ENCODE results near the gene LTN1. TPM values are rescaled to one million over a fixed set of nuclear protein-coding genes. Genes with fewer than 3 reads are reported as not detected.
A peak's percentile ranks its signal among the peaks of the same experiment; 100 is the strongest.

Gene LTN1
- total RNA-seq, 1 experiment from 2014 or later: 15.4 TPM

DNA sequence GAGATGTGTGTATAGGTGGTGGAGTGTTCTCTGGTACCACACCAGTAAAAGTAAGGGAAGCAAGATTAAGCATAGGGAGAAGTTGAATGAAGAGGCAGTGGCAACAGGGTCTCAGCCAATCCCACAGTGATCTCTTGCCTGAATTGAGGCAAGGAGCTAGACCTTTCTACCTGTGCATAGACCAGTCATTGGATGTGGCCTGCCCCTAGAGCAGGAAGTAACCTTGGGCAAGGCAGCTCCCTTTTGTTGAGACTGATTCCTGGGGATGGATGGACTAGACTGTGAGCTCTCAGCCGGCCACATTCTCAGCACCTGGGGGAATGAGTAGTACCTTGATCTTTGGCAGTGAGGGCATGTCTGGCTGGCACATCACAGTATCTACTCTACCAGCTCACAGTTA is 38.2 kb upstream of the LTN1 start:
- TF ChIP-seq, protein P1, sequence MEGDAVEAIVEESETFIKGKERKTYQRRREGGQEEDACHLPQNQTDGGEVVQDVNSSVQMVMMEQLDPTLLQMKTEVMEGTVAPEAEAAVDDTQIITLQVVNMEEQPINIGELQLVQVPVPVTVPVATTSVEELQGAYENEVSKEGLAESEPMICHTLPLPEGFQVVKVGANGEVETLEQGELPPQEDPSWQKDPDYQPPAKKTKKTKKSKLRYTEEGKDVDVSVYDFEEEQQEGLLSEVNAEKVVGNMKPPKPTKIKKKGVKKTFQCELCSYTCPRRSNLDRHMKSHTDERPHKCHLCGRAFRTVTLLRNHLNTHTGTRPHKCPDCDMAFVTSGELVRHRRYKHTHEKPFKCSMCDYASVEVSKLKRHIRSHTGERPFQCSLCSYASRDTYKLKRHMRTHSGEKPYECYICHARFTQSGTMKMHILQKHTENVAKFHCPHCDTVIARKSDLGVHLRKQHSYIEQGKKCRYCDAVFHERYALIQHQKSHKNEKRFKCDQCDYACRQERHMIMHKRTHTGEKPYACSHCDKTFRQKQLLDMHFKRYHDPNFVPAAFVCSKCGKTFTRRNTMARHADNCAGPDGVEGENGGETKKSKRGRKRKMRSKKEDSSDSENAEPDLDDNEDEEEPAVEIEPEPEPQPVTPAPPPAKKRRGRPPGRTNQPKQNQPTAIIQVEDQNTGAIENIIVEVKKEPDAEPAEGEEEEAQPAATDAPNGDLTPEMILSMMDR (IDR thresholded peaks at IDR 0.05; ENCODE audit: unreplicated experiment): no peak
- no peak overlapping the region for H3K4me3 Mint-ChIP-seq (ENCODE audit: low read depth, unreplicated experiment)
- no peak overlapping the region for H3K27ac Mint-ChIP-seq (ENCODE audit: unreplicated experiment)
- intact Hi-C loops (cut with micrococcal nuclease; ENCODE audit: unreplicated experiment): no loop called here
- H3K4me1 Mint-ChIP-seq (ENCODE audit: low read depth, unreplicated experiment): peaks cover 3% of the 10 kb centered on the region
- BruUV-seq (replicated peaks): no TSS peak
- CTCF ChIA-PET: no interaction called here
- no peaks in the 10 kb centered on the region for H3K9me3 Mint-ChIP-seq (ENCODE audit: low read depth, unreplicated experiment)
- DNase-seq: no peak
- H3K36me3 Mint-ChIP-seq (ENCODE audit: insufficient read depth, unreplicated experiment): peaks cover 12% of the 10 kb centered on the region
- no peaks in the 10 kb centered on the region for H3K27me3 Mint-ChIP-seq (ENCODE audit: unreplicated experiment)

DNA sequence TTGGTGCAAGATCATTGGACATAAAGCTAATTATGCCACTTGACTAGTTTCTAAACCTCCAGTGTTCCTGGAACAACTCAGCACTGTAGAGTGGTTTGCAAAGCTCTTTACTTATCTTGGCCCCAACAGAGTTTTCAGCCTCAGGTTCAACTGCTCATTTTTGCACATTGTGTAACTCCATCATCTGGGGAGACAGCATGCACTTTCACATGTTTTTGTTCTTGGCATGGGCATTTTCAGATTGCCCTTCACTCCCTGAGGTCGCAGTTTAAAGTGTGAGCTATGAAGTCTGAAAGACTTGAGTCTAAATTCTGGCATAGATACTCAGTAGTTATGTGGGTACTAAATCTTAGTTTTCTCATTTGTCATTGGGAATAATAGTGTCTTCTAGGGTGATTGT is 36.8 kb upstream of the LTN1 start:
- no peaks in the 10 kb centered on the region for H3K27me3 Mint-ChIP-seq (ENCODE audit: unreplicated experiment)
- TF ChIP-seq, protein P1 (IDR thresholded peaks at IDR 0.05; ENCODE audit: unreplicated experiment): no peak
- intact Hi-C loops (cut with micrococcal nuclease; ENCODE audit: unreplicated experiment): loop anchor here (5.0 kb wide), 1 partner anchor 43 kb away; the partner anchor contains the start of gene CCT8
- CTCF ChIA-PET: no interaction called here
- no peak overlapping the region for H3K27ac Mint-ChIP-seq (ENCODE audit: unreplicated experiment)
- H3K4me3 Mint-ChIP-seq (ENCODE audit: low read depth, unreplicated experiment): no peak overlapping the region
- peaks cover 9% of the 10 kb centered on the region for H3K4me1 Mint-ChIP-seq (ENCODE audit: low read depth, unreplicated experiment)
- DNase-seq: no peak
- no TSS peak for BruUV-seq (replicated peaks)
- H3K9me3 Mint-ChIP-seq (ENCODE audit: low read depth, unreplicated experiment): no peaks in the 10 kb centered on the region
- H3K36me3 Mint-ChIP-seq (ENCODE audit: insufficient read depth, unreplicated experiment): peaks cover 25% of the 10 kb centered on the region

DNA sequence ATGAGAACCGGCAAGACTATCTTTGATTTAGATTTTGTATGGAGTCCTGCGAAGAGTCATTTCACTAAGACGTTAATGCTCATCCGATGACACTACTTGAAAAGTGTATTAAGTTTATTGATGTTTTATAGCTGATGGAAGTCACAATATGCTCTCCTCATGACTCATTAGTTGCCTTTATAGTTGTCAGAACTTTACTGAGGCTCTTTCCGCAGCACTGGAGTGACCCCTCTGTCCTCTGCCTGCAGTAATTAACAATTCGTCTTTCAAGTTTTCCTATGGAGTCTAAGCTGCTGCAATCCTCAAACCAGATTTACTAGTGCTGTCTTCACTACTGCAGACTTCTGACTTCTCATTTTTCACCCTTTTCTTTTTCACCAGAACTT is 32.6 kb upstream of the LTN1 start:
- TF ChIP-seq, protein P1 (IDR thresholded peaks at IDR 0.05; ENCODE audit: unreplicated experiment): no peak
- Mint-ChIP-seq H3K27me3 (ENCODE audit: unreplicated experiment) (no peaks in the 10 kb centered on the region), H3K4me3 (ENCODE audit: low read depth, unreplicated experiment) (peak overlapping the region; percentile 91), H3K27ac (ENCODE audit: unreplicated experiment) (peak overlapping the region; percentile 98), H3K4me1 (ENCODE audit: low read depth, unreplicated experiment) (peaks cover 9% of the 10 kb centered on the region), H3K36me3 (ENCODE audit: insufficient read depth, unreplicated experiment) (peaks cover 28% of the 10 kb centered on the region), H3K9me3 (ENCODE audit: low read depth, unreplicated experiment) (no peaks in the 10 kb centered on the region)
- intact Hi-C loops (cut with micrococcal nuclease; ENCODE audit: unreplicated experiment): loop anchor here (5.0 kb wide), 1 partner anchor 47 kb away; the partner anchor contains the start of gene CCT8
- DNase-seq: no peak
- CTCF ChIA-PET: interaction anchor here (1.3 kb wide), 1 partner anchor 33 kb away, joined by 3 read pairs; the partner anchor contains the start of gene LTN1
- TSS peak; percentile 45 for BruUV-seq (replicated peaks)

DNA sequence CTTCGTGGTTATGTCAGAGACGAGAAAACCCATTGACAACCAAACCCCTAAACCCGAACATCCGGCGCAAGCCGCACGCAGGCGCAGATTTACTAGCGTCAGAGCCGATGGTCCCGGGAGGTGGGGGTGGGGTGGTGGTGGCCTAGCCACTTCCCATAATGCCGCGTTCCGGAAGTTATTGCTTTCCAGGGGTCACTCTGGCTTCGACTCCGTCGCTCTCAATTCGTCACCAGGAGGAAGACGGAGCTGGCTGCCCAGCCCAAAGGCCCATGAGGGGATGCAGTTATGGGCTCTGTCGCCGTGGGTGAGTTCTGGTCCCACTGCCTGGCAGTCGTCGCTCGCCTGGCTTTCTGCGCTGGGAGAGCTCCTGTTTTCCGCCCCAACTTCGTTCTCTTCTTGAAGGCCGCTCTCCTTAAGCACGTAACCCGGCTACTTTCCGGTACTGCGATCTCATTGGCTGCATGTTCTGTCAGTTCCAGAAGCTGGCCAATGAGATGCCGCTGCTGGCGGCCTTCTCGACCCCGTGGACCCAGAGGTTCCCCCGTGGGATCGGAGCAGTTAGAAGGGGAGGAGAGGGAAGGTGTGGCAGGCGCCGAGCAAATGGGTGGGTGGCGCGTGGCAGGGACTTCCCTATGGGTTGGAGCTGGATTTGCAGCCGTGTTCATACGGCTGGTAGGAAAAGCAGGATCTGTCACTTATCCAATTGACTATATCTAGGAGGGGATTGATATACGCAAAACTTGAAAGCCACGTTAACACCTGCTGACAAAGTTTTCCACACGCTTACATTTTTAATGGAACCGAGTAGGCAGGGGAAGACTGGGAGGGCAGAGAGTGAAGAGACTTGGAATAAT is 32.0 kb upstream of the LTN1 start, which contains the start of gene USP16:
Gene USP16, plus strand, starts transcription at position 195 of the 854 bp plus-strand sequence. CDS start 3,246 bp downstream, outside the sequence.
- BruUV-seq (replicated peaks): no TSS peak
- intact Hi-C loops (cut with micrococcal nuclease; ENCODE audit: unreplicated experiment): loop anchor here (5.0 kb wide), 1 partner anchor 48 kb away; the partner anchor contains the start of gene CCT8

More for the DNA sequence above, 32.0 kb upstream of the LTN1 start, which contains the start of gene USP16:
- Mint-ChIP-seq H3K4me1 (ENCODE audit: low read depth, unreplicated experiment) (peaks cover 9% of the 10 kb centered on the region), H3K27ac (ENCODE audit: unreplicated experiment) (peak within 1 kb of the TSS; percentile 98), H3K36me3 (ENCODE audit: insufficient read depth, unreplicated experiment) (peaks cover 30% of the 10 kb centered on the region), H3K9me3 (ENCODE audit: low read depth, unreplicated experiment) (no peaks in the 10 kb centered on the region), H3K4me3 (ENCODE audit: low read depth, unreplicated experiment) (peak within 1 kb of the TSS; percentile 91), H3K27me3 (ENCODE audit: unreplicated experiment) (no peaks in the 10 kb centered on the region)
- peak; percentile 88 for DNase-seq
- CTCF ChIA-PET: interaction anchor here (0.8 to 1.3 kb wide), 2 partner anchors 12 to 32 kb away, joined by 3 read pairs; partner anchors contain the start of gene LTN1
- TF ChIP-seq, protein P1 (IDR thresholded peaks at IDR 0.05; ENCODE audit: unreplicated experiment): no peak
